NCI-H2107 (cell line): ENCODE results near the gene TLE4.

ENCODE experiments used
- DNase-seq: peaks from one replicate; lab custom pipeline; 2025; lab: John Stamatoyannopoulos, UW

Gene TLE4

DNA sequence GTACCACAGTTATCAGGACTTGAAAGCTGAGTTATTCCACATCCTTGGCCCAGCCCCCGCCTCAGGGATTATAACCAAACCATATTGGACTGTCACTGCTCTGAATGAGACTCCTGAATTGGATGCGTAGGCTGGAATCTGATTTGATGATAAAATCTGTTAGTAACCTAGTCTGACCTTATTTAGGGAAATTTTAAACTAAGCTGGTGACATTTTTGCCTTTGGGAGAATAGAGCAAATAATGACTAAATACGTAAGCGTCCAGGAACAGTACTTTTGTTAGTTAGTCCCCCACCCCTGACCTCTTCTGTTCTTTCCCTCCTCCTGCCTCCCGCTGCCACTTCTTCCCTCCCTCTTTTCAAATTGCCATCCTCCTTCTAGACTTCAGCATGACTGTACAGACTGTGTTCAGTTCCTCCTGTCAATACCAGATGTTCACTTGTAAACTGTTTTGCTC, 92.6 kb downstream of the TLE4 start:
- no peak for DNase-seq

DNA sequence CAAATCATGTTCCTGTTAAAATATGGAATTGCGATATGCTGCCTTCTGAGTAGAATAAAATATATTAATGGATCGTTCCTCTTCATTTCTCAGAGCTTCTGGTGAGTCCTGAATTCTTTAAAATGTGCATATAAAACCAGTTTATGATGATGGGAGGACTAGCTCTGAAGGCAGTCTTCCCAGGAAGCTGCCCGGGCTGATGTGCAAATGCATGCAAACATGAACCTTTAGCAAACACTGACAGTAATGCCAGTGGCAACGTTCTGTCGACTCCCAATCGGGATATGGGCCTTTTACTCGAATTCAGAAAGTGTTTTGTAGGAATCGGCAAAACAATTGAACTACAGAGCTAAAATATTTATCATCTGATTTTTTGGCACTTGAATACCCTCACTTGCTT, 93.6 kb downstream of the TLE4 start:
- DNase-seq = no peak

- DNase-seq = no peak
These were observed 94.2 kb downstream of the TLE4 start for GRCh38 chr9:79665931-79666330.

DNA sequence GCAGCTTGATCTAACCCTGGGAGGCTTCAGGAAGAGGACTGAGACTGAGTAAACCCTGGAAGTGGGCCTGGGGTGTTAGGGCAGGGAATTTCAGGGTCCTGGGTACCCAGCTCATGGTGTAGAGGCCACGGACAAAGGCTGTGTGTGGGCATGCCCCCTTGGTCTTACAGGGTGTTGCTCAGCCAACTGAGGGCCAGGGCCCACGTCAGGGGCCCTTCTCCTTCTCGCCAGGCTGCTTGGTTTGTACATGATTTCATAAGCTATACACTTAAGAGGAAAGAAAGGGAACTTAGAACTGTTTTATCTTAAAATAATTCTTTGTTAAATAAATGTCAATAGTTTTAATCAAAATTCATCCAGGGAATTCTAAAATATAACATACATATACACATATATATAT, 95.4 kb downstream of the TLE4 start:
- DNase-seq = no peak

DNA sequence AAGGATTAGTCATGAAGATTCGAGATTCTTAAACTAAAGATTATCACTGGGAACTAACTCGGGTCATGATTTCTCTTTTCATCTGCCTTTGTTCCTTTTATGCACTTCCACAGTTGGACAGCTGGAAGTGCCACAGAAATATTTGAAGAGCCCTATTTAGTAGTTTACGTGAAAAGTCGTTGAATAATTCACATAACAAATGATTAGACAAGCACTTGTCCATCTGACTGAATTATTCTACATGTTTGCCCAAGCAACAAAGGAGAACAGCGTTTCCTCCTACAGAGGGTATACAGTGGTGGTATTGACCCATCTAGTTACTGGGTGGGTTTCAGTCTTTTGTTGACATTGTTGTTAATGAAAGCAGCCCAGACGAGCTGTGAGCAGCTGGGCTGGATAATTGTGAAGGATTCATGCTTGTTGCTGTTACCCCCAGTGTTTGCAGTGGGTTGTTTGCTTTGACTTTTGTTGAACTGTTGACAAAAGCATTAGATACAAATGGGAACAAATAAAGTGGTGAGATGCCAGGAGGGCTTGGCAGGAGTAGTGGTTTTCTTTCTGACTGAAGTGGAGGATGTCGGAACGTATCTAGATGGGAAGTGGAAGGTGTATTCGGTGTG, 96.2 kb downstream of the TLE4 start:
- DNase-seq = no peak

DNA sequence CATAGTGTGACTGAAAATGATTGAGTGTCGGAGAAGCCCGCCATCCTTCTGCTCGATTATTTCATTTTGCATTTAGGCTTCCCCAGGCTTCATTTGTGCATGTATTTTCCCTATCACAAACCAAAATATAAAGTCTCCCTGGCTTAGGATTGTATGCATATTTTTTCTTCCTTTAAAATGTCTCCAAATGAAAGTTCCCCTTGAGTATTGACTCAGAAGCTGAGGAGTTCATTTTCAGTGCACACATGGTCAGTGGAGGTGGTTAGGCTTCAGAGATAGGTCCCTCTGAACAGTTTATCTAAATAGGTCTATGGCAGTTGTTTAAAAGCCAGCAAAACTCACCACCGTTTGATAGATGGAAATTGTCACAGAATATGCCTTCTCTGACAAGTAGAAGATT, 97.2 kb downstream of the TLE4 start:
- no peak for DNase-seq

GRCh38 chr9:79670269-79670961, 98.7 kb downstream of the TLE4 start:
- DNase-seq = no peak

GRCh38 chr9:79671558-79671957, 99.8 kb downstream of the TLE4 start:
- DNase-seq = no peak

GRCh38 chr9:79672236-79672635, 100.5 kb downstream of the TLE4 start:
- no peak for DNase-seq

- DNase-seq = no peak
These were observed 101.1 kb downstream of the TLE4 start for GRCh38 chr9:79672891-79673290.

DNA sequence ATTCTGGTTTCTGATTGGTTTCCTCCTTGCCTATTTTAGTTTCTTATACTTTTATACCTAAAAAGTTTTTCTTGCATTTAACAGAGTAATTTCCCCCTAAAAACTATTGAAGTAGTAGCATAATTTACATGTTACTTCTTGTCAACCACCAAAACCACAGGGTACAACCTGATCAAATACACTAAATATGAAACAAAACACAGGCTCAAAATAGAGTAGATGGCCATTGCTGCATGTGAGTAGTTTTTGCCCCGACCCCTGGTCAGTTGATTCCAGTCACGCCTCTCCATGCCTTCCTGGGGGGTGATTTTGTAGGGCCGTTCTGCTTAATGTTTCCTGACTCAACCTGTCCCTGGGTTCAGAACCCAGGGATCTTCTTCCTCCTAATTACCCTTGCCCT, 101.8 kb downstream of the TLE4 start:
- DNase-seq = no peak

- no peak for DNase-seq
These were observed 102.5 kb downstream of the TLE4 start for GRCh38 chr9:79674052-79674777.

GRCh38 chr9:79681576-79681975, 109.8 kb downstream of the TLE4 start:
- DNase-seq = no peak

DNA sequence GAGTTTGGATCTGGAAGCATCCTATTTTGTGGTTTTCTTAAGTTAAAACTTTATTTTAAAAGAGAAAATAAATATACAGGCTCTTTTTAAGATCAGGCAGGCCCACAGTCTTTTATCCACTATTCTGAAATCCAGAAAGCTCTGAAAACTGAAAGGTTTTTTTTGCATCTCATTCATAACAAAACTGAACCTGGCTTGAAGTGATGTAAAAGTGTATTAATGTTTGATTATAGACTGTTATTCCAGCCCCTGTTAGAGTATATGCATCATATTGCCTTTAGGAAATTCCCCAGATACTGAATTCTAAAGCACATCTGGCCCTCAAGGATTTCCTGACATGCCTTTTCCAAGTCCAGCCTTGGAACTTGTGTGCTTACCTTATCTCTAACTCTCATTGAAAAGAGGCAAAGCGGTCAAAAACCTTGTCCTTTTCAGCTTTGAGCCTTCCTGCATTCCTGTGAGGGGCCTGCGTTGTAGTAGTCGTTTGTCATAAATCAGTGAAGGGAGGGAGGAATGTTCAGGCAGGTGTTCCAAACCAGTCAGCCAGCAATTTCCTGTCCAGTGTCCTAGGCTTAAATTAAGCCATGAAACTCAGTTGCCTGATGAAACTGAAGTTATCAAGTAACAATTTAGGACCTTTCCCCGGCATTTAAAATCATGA, 110.4 kb downstream of the TLE4 start:
- DNase-seq = no peak

DNA sequence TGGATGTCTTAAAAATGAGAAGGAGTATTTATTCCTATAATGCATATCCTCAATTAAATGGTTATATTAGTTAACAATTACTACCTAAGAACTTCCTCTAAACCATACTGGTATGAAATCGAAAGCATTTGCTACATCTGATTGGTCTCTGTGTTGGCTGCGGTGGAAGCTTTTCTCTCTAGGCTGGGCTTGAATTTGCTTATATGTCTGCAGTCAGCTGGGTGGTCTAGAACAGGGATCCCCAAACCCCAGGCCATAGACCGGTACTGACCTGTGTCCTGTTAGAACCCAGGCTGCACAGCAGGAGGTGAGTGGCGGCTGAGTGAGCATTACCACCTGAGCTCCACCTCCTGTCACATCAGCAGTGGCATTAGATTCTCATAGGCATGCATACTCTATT, 112.3 kb downstream of the TLE4 start:
- no peak for DNase-seq

DNA sequence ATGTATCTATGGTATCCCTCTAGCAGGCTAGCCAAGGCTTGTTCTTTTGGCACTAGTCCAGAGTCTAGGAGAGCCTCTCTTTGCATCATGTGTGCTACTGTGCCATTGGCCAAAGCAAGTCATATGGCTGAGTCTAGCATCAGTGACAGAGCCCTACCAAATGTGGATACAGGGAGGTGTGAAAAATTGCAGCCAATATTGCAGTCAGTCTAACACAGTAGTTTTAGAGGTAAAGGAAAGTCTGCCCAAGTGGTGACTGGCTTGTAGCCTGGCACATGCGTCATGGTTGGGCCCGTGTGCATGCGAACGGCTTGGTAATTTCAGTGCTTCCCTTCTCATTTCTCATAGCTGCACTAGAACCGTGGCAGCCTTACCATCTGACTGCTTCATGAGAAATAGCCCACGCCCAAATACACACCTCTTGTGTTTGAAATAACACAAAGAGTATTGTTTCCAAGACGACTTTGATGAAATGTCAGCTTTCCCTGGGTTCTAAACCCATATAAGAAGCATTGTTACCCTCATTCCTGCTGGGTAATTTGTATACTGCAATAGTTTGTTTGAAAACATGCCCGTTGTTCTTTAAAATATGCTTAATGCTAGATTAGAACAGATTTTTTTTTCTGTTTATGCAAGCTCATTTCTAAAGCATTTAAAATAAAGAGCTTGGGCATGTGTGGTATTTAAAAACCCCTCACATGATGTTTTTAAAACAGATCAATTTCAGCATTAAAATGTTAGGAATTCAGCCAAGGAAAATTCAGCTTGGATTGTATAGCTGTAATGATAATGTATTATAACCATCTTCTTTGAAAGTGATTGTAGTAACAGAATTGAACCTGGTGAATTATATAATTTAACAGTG, 113.2 kb downstream of the TLE4 start:
- no peak for DNase-seq

DNA sequence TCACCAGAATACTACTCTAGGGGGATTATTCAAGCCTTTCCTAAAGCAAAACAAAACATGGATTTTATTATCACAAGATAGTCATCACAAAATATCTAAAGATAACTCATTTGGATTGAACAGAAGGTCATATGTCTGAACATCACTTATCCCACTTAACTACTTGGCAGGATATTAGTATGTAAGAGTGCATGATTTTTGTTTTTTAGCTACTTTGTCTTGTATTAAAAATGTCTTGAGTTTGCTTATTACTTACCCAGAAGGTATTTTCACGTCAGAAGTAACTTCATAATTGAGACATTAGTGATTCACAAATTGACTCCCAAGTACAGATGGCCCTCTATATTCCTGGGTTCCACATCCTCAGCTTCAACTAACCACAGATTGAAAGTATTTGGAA, 113.8 kb downstream of the TLE4 start:
- DNase-seq = no peak

DNA sequence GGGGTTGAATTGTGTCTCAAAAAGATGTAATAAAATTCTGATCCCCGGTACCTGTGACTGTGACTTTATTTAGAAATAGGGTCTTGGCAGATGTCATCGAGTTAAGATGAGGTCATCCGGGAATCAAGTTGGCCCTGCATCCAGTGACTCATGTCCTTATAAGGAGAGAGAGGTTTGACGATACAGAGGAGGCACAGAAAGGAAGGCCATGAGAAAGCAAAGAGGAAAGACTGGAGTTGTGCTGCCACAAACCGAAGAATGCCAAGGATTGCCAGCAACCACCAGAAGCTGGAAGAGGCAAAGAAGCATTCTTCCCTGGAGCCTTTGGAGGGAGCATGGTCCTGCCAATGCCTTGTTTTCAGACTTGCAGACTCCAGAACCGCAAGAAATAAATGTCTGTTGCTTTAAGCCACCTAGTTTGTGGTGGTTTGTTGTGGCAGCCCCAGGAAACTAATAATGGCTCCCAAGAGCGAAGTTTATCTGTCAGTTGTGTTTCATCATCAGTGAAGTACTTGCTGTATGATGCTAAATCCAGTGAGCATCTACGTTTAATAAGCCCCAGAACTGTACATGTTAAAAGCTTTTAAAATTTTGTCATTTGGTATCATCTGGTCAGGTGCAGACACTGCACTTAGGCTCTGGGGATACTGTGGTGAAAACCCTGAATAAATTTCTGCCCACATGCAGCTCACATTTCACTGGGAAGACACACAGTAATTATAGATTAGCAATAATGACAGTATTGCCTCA, 114.8 kb downstream of the TLE4 start:
- DNase-seq = no peak

GRCh38 chr9:79687131-79687447, 115.3 kb downstream of the TLE4 start:
- no peak for DNase-seq

GRCh38 chr9:79688363-79688762, 116.6 kb downstream of the TLE4 start:
- no peak for DNase-seq

GRCh38 chr9:79689576-79689975, 117.8 kb downstream of the TLE4 start:
- DNase-seq = no peak
